H1 (cell line): ENCODE measurements around the gene BECN2. TPM values are rescaled to one million over a fixed set of nuclear protein-coding genes. Genes with fewer than 3 reads are reported as not detected.

Experiments
- CTCF ChIA-PET: fragments of 300-600 bp; sonication (Branson Sonifier 250); formaldehyde crosslinking; loops from one replicate; lab custom pipeline; 2021; ENCODE audit not compliant: partially characterized antibody; lab: Charles Lee
- POLR2A ChIA-PET: fragments of 300-600 bp; sonication (Branson Sonifier 250); formaldehyde crosslinking; loops from one replicate; lab custom pipeline; 2021; ENCODE audit warnings: inconsistent platforms; ENCODE audit not compliant: partially characterized antibody; lab: Charles Lee
- DNase-seq, 2 experiments: peaks; one replicate each; pipeline versions ENCODE4 v3.0.0 to v3.0.0-alpha.2; 2010 to 2022; ENCODE audit warnings: low spot score in 2 of 2, low read depth in 1 of 2, mixed read lengths in 1 of 2
- FAIRE-seq: peaks from 2 replicates; lab custom pipeline; 2011; peaks lifted over from hg19 to GRCh38; lab: Jason Lieb, UNC
- H2AFZ ChIP-seq: 2 replicates; pipeline ENCODE4 v1.8.1; 2012; ENCODE audit warnings: low read length, inconsistent platforms
- H2AK5ac ChIP-seq: 2 replicates; pipeline ENCODE4 v1.6.1; 2013; ENCODE audit warnings: low read depth, low read length
- H2BK120ac ChIP-seq: replicated peaks from 2 replicates; pipeline ENCODE3; 2013; ENCODE audit warnings: low read depth, low read length, inconsistent platforms
- H2BK12ac ChIP-seq: 2 replicates; pipeline ENCODE4 v1.6.1; 2013; ENCODE audit warnings: low read depth, low read length
- H2BK15ac ChIP-seq: 2 replicates; pipeline ENCODE4 v1.6.1; 2013; ENCODE audit warnings: low read length
- H2BK20ac ChIP-seq: 2 replicates; pipeline ENCODE4 v1.6.1; 2013; ENCODE audit warnings: low read length
- H2BK5ac ChIP-seq: 2 replicates; pipeline ENCODE4 v1.6.1; 2013; ENCODE audit warnings: low read depth, low read length
- H3K14ac ChIP-seq: 2 replicates; pipeline ENCODE4 v1.6.1; 2013; ENCODE audit warnings: inconsistent platforms; ENCODE audit not compliant: insufficient read length
- H3K18ac ChIP-seq: 2 replicates; pipeline ENCODE4 v1.6.1; 2013; ENCODE audit warnings: low read length; ENCODE audit errors: extremely low read depth
- H3K23ac ChIP-seq: 2 replicates; pipeline ENCODE4 v1.6.1; 2013; ENCODE audit warnings: inconsistent platforms; ENCODE audit not compliant: insufficient read length
- H3K23me2 ChIP-seq: 2 replicates; pipeline ENCODE4 v1.6.1; 2013; ENCODE audit warnings: low read depth, low read length
- H3K27ac ChIP-seq: 2 replicates; pipeline ENCODE4 v1.6.1; 2011; ENCODE audit warnings: low read depth, low read length, inconsistent platforms
- H3K27me3 ChIP-seq, 4 experiments: replicated peaks in 1 of 4; 1 replicate in 1 of 4; 2 replicates in 3 of 4; pipeline versions ENCODE4 v1.6.1 to v1.8.1; 2011 to 2013; ENCODE audit warnings: low read length in 3 of 4, mild to moderate bottlenecking in 3 of 4, inconsistent platforms in 2 of 4, mixed read lengths in 2 of 4, moderate library complexity in 1 of 4; ENCODE audit not compliant: control insufficient read depth in 3 of 4, insufficient read depth in 3 of 4; ENCODE audit errors: extremely low read depth in 1 of 4
- H3K36me3 ChIP-seq, 4 experiments: 2 replicates each; pipeline versions ENCODE4 v1.6.1 to v1.8.1; 2011 to 2013; ENCODE audit warnings: mild to moderate bottlenecking in 4 of 4, low read length in 3 of 4, moderate library complexity in 2 of 4, control low read depth in 1 of 4, inconsistent platforms in 1 of 4; ENCODE audit not compliant: insufficient read depth in 4 of 4, control insufficient read depth in 2 of 4
- H3K4ac ChIP-seq: replicated peaks from 2 replicates; pipeline ENCODE3; 2013; ENCODE audit warnings: low read length, low read depth, mixed read lengths, inconsistent platforms; ENCODE audit not compliant: insufficient read length
- H3K4me1 ChIP-seq, 4 experiments: replicated peaks in 1 of 4; 1 replicate in 1 of 4; 2 replicates in 3 of 4; pipeline versions ENCODE4 v1.6.1 to v1.8.1; 2011 to 2013; ENCODE audit warnings: low read length in 3 of 4, inconsistent platforms in 2 of 4, mixed read lengths in 1 of 4; ENCODE audit not compliant: insufficient read depth in 4 of 4, control insufficient read depth in 3 of 4
- H3K4me2 ChIP-seq, 2 experiments: 2 replicates each; pipeline versions ENCODE4 v1.6.1 to v1.8.1; 2011 to 2013; ENCODE audit warnings: low read depth in 2 of 2, low read length in 2 of 2, control low read depth in 1 of 2, inconsistent platforms in 1 of 2, mild to moderate bottlenecking in 1 of 2; ENCODE audit not compliant: insufficient read depth in 1 of 2
- H3K4me3 ChIP-seq, 4 experiments: fragments of 200-600, 300-600 bp in 1 of 4; sonication (generic), shearing (Covaris generic), sonication (Bioruptor Twin) in 1 of 4; 2 replicates each; pipeline versions ENCODE4 v1.5.1 to v1.8.1; 2011 to 2016; ENCODE audit warnings: low read length in 4 of 4, low read depth in 3 of 4, control low read depth in 2 of 4, inconsistent platforms in 2 of 4, mild to moderate bottlenecking in 2 of 4, mixed read lengths in 1 of 4, moderate library complexity in 1 of 4; ENCODE audit not compliant: insufficient read depth in 2 of 4; ENCODE audit errors: extremely low read depth in 1 of 4
- H3K56ac ChIP-seq: replicated peaks from 2 replicates; pipeline ENCODE3; 2013; ENCODE audit warnings: low read depth, mild to moderate bottlenecking, mixed read lengths, low read length, inconsistent platforms; ENCODE audit not compliant: insufficient read length
- H3K79me1 ChIP-seq: 2 replicates; pipeline ENCODE4 v1.6.1; 2013; ENCODE audit warnings: low read depth, low read length, control low read depth
- H3K79me2 ChIP-seq, 2 experiments: 2 replicates each; pipeline versions ENCODE4 v1.6.1 to v1.8.1; 2012 to 2013; ENCODE audit warnings: low read length in 2 of 2, mild to moderate bottlenecking in 2 of 2, inconsistent platforms in 1 of 2; ENCODE audit not compliant: insufficient read depth in 2 of 2, control insufficient read depth in 1 of 2
- H3K9ac ChIP-seq, 4 experiments: replicated peaks in 1 of 4; 1 replicate in 1 of 4; 2 replicates in 3 of 4; pipeline versions ENCODE4 v1.6.1 to v1.8.1; 2011 to 2013; ENCODE audit warnings: low read depth in 3 of 4, low read length in 3 of 4, control low read depth in 2 of 4, mild to moderate bottlenecking in 2 of 4, moderate library complexity in 2 of 4, inconsistent platforms in 1 of 4; ENCODE audit errors: extremely low read depth in 1 of 4
- H3K9me3 ChIP-seq, 2 experiments: 2 replicates each; pipeline versions ENCODE4 v1.6.1 to v1.8.1; 2012 to 2013; ENCODE audit warnings: mild to moderate bottlenecking in 2 of 2, moderate library complexity in 2 of 2, control low read depth in 1 of 2, inconsistent platforms in 1 of 2, low read depth in 1 of 2, low read length in 1 of 2, mixed read lengths in 1 of 2; ENCODE audit not compliant: insufficient read depth in 2 of 2
- H4K20me1 ChIP-seq, 2 experiments: replicated peaks in 1 of 2; 2 replicates each; pipeline versions ENCODE3 to v1.8.1; 2011 to 2013; ENCODE audit warnings: inconsistent platforms in 2 of 2, low read length in 2 of 2, mild to moderate bottlenecking in 1 of 2; ENCODE audit not compliant: insufficient read depth in 2 of 2, control insufficient read depth in 1 of 2
- H4K5ac ChIP-seq: 2 replicates; pipeline ENCODE4 v1.6.1; 2013; ENCODE audit warnings: low read length, low read depth, mixed read lengths, inconsistent platforms; ENCODE audit not compliant: insufficient read length
- H4K8ac ChIP-seq: 2 replicates; pipeline ENCODE4 v1.8.0; 2013; ENCODE audit warnings: mild to moderate bottlenecking, moderate library complexity, low read length, inconsistent platforms; ENCODE audit not compliant: insufficient read depth; ENCODE audit errors: extremely low read depth
- H4K91ac ChIP-seq: replicated peaks from 2 replicates; pipeline ENCODE3; 2013; ENCODE audit warnings: low read length, mixed read lengths, inconsistent platforms; ENCODE audit not compliant: insufficient read length
- ATF2 ChIP-seq: IDR thresholded peaks from 2 replicates; pipeline ENCODE4 v1.6.1; 2012; ENCODE audit warnings: low read length, inconsistent platforms
- CBX8 ChIP-seq: fragments of 300-800, 300-1000 bp; sonication (generic); IDR thresholded peaks from 2 replicates; pipeline ENCODE4 v1.7.1; 2016; ENCODE audit warnings: low read depth, low read length, borderline replicate concordance
- CHD2 ChIP-seq: IDR thresholded peaks from 2 replicates; pipeline ENCODE4 v1.6.1; 2012; ENCODE audit warnings: low read length, improper control_type of control experiment
- GABPA ChIP-seq: IDR thresholded peaks from 2 replicates; pipeline ENCODE4 v1.6.1; 2011; ENCODE audit warnings: mild to moderate bottlenecking, low read length, moderate library complexity, borderline replicate concordance; ENCODE audit not compliant: insufficient read depth
- HDAC2 ChIP-seq, 2 experiments: fragments of 300-600 bp in 1 of 2; sonication (generic) in 1 of 2; IDR thresholded peaks; 2 replicates each; pipeline ENCODE4 v1.6.1; 2011 to 2012; ENCODE audit warnings: low read depth in 2 of 2, low read length in 2 of 2, mild to moderate bottlenecking in 2 of 2, moderate library complexity in 2 of 2, borderline replicate concordance in 1 of 2, inconsistent platforms in 1 of 2
- HDAC6 ChIP-seq: IDR thresholded peaks from one replicate; pipeline ENCODE4 v1.7.1; 2012; ENCODE audit warnings: low read depth, mild to moderate bottlenecking, inconsistent platforms, low read length, moderate library complexity
- JUN ChIP-seq: IDR thresholded peaks from 2 replicates; pipeline ENCODE4 v1.6.1; 2011; ENCODE audit warnings: low read depth, mild to moderate bottlenecking, improper control_type of control experiment, low read length
- JUND ChIP-seq: IDR thresholded peaks from 2 replicates; pipeline ENCODE4 v1.6.1; 2011; ENCODE audit warnings: mild to moderate bottlenecking, improper control_type of control experiment, low read length
- KDM5A ChIP-seq: fragments of 200-600 bp; IDR thresholded peaks from 2 replicates; pipeline ENCODE4 v1.7.1; 2012; ENCODE audit warnings: mild to moderate bottlenecking, low read length, inconsistent platforms, mixed read lengths
- RBBP5 ChIP-seq: IDR thresholded peaks from 2 replicates; pipeline ENCODE4 v1.7.1; 2012; ENCODE audit warnings: low read depth, mild to moderate bottlenecking, inconsistent platforms, low read length, moderate library complexity, borderline replicate concordance
- SP1 ChIP-seq: IDR thresholded peaks from 2 replicates; pipeline ENCODE4 v1.6.1; 2011; ENCODE audit warnings: low read depth, low read length
- SP2 ChIP-seq: IDR thresholded peaks from 2 replicates; pipeline ENCODE4 v1.6.1; 2012; ENCODE audit warnings: mild to moderate bottlenecking, low read length, inconsistent platforms
- TBP ChIP-seq: IDR thresholded peaks from 2 replicates; pipeline ENCODE4 v1.6.1; 2011; ENCODE audit warnings: low read depth, low read length, improper control_type of control experiment
- WGBS, 2 experiments: shearing (Covaris generic) in 1 of 2; methylation state at CpG; one replicate each; pipeline versions ENCODE4 v1.1.6 to v1.1.7; 2013 to 2015; ENCODE audit warnings: low lambda C conversion rate in 2 of 2, mixed read lengths in 2 of 2, inconsistent platforms in 1 of 2, low coverage in 1 of 2, missing lambda C conversion rate in 1 of 2; ENCODE audit not compliant: insufficient replicate concordance in 2 of 2, insufficient coverage in 1 of 2, insufficient read length in 1 of 2; ENCODE audit errors: extremely low coverage in 1 of 2, missing lambda C conversion rate in 1 of 2; 5-methylcytosine and 5-hydroxymethylcytosine counted together
- polyA plus RNA-seq, 7 experiments: library from polyadenylated mRNA; depleted of rRNA in 3 of 7; stranded (reverse) in 5 of 7; unstranded in 2 of 7; fragments of >200 nt in 5 of 7; fragments of 200-250 nt in 2 of 7; gene quantifications; 1 replicate in 5 of 7; 2 replicates in 1 of 7; 4 replicates in 1 of 7; pipeline versions ENCODE4 v1.2.1 to v1.2.3, GENCODE V29; 2011 to 2013; ENCODE audit warnings: missing spikeins in 2 of 7, mixed read lengths in 2 of 7
- total RNA-seq: library from RNA; stranded (reverse); fragmentation: NEBNext Ultra II Directional; extraction: Animal tissue kit (Norgen Biotek cat#: 25700); gene quantifications from 2 replicates; pipeline ENCODE4 v1.2.1, GENCODE V29; 2021

BECN2 gene
- total and polyA plus RNA-seq, 2 of the 8 experiments (the other 6 are each of a cell fraction or from before 2014, with no cell fraction given) = not detected

GRCh38 chr1:241942738-241943137 is 14.8 kb upstream of the BECN2 start:
- Histone ChIP-seq H2BK15ac (no peak overlapping the region), H3K79me2 (no peaks in the 10 kb centered on the region), H2AK5ac (no peak overlapping the region), H3K27ac (no peak overlapping the region), H2BK12ac (no peak overlapping the region), H3K23ac (no peak overlapping the region), H4K8ac (no peak overlapping the region), H4K5ac (no peak overlapping the region), H2AFZ (no peak overlapping the region), H3K4me1 (no peaks in the 10 kb centered on the region), H3K9ac (no peak overlapping the region), H4K20me1 (no peaks in the 10 kb centered on the region), H3K4me2 (no peak overlapping the region), H3K14ac (no peak overlapping the region), H2BK20ac (no peak overlapping the region), H2BK5ac (no peak overlapping the region), H3K79me1 (no peaks in the 10 kb centered on the region), H3K23me2 (no peaks in the 10 kb centered on the region), H3K56ac (no peak overlapping the region), H3K36me3 (no peaks in the 10 kb centered on the region), H3K18ac (no peak overlapping the region), H3K4me3 (no peak overlapping the region), H4K91ac (no peak overlapping the region), H3K9me3 (peaks cover 0 to 3% of the 10 kb centered on the region in 2 experiments; a peak in 1 of 4 replicates), H3K4ac (no peak overlapping the region), H2BK120ac (no peak overlapping the region), H3K27me3 (no peaks in the 10 kb centered on the region)
- DNase-seq (no peak), FAIRE-seq (no peak)
- ChIA-PET POLR2A (no interaction called here), CTCF (interaction anchor here (1.0 to 2.1 kb wide), 2 partner anchors 47 to 57 kb away, joined by 3 to 9 read pairs; partner anchors contain the start of gene MAP1LC3C)
- 89% methylated on average over 4 of the region's 4 CpGs; no CpG with 5 or more reads in 1 of the 2 experiments for WGBS, 2 experiments
- no peak for TF ChIP-seq CBX8
- TF ChIP-seq TBP = no peak
- TF ChIP-seq GABPA = no peak
- no peak for TF ChIP-seq HDAC2 (IDR thresholded peaks at IDR 0.05; ENCODE audit: borderline replicate concordance in 1 of 2, low read depth in 2 of 2, low read length in 2 of 2)
- no peak for TF ChIP-seq JUND
- no peak for TF ChIP-seq ATF2
- no peak for TF ChIP-seq CHD2
- no peak for TF ChIP-seq SP1
- TF ChIP-seq SP2 = no peak
- TF ChIP-seq RBBP5 = no peak
- TF ChIP-seq HDAC6 = no peak
- no peak for TF ChIP-seq JUN
- no peak for TF ChIP-seq KDM5A
